ENCODE measurements around the gene ETHE1. TPM values are rescaled to one million over a fixed set of nuclear protein-coding genes. Genes with fewer than 3 reads are reported as not detected.

ETHE1 gene
- total RNA-seq, 1 donor, result 78.2 TPM

DNA sequence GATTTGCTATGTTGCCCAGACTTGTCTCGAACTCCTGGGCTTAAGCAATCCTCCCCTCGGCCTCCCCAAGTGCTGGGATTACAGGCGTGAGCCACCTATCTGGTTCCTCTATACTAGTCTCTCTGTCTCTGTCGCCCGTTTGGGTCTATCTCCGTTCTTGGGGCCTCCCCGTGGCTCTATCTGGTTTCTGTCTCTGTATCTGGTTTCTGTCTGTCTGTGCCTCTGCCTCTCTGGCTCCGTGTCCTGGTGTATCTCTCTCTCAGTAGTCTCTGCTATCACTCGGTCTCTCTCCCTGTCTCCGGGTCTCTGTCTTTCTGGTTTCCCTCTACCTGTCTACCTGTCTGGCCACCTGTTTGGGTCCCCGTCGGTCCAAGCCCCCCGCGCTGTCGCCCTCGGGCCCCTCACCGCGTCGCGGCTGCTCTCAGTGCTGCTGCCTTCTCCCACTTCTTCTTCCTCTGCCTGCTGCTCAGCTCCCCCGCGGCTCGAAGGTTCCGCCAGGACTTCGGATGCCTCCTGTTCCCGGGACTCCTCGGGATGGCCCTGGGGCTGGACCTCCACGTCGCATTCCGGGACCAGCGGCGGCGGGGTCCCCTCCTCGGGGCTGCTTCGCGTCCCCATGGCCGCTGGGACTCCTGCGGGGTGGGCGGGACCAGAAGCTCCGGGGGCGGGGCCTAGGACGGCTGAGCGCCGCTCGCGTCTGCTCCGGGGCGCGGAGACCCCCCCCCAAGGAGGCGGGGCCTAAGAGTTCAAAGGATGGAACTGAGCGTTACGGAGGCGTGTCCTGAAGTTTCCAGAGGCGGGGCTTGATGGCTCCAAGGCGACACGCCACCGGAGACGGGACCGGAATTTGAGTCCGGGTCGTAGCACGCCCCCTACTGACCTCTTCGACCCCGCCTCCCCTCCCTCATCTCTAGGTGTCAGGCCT lies 23.2 kb downstream of the ETHE1 start:
- H3K4me3 ChIP-seq (ENCODE audit: low read depth, low read length), result peak overlapping the region; percentile 94
- TF ChIP-seq, protein P1, sequence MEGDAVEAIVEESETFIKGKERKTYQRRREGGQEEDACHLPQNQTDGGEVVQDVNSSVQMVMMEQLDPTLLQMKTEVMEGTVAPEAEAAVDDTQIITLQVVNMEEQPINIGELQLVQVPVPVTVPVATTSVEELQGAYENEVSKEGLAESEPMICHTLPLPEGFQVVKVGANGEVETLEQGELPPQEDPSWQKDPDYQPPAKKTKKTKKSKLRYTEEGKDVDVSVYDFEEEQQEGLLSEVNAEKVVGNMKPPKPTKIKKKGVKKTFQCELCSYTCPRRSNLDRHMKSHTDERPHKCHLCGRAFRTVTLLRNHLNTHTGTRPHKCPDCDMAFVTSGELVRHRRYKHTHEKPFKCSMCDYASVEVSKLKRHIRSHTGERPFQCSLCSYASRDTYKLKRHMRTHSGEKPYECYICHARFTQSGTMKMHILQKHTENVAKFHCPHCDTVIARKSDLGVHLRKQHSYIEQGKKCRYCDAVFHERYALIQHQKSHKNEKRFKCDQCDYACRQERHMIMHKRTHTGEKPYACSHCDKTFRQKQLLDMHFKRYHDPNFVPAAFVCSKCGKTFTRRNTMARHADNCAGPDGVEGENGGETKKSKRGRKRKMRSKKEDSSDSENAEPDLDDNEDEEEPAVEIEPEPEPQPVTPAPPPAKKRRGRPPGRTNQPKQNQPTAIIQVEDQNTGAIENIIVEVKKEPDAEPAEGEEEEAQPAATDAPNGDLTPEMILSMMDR (IDR thresholded peaks at IDR 0.05; ENCODE audit: insufficient read depth, low read length), result no peak
- DNase-seq (ENCODE audit: low read depth), result peak; percentile 82

DNA sequence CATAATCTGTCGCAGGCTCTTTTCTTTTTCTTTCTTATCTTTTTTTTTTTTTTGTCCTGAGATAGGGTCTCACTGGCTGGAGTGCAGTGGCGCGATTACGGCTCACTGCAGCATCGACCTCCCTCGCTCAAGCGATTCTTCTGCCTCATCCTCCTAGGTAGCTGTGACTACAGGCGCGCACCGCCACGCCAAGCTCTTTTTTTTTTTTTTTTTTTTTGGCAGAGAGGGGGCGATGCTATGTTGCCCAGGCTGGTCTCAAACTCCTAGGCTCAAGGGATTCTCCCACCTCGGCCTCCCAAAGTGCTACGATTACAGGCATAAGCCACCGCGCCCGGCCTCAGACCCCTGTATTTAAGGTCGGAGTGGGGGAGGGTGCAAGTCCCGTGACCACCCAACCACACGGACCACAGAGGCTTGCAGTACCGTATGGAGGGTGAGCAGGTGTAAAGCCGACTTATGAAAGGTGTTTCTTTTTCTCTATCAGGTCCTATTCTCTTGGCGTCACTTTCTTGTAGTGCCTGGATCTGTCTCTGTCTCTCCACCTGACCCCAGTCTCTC lies 24.5 kb downstream of the ETHE1 start:
- TF ChIP-seq, protein P1 (IDR thresholded peaks at IDR 0.05; ENCODE audit: insufficient read depth, low read length), result no peak
- no peak for DNase-seq (ENCODE audit: low read depth)
- H3K4me3 ChIP-seq (ENCODE audit: low read depth, low read length), result peak overlapping the region; percentile 94

DNA sequence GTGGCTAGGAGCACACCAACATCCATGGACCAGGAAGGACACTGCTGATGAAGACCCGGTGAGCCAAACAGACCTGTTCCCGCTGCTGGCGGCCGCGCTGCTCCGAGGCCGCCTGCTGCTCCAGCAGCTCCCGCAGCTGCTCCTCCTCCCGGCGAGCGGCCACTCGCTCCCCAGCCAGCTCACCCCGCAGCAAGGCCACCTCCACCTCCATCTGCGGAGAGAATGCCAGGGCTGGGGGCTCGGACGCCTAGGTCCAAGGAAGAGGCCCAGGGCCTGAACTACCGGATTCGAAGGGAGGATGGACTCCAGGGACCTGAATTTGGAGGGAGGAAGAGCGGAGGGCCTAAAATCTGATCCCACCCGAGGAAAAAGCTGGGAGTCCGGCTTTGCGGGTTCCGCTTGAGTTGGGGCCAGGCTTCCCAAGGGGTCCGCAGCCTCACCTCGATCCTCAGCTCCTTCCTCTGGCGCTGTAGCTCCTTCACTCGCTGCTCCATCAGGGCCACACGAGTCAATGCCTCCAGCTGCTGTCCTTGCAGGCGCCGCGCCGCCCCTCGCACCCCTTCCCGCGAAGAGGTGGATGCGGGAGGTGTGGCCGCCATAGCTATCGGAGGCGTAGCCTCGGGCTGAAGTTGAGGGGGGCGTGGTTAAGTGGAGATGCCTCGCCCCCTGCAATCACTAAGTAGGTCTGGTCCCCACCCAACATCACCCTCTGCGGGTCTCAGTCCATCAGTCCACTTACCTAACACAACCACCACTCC lies 25.2 kb downstream of the ETHE1 start:
- no peak for DNase-seq (ENCODE audit: low read depth)
- TF ChIP-seq, protein P1 (IDR thresholded peaks at IDR 0.05; ENCODE audit: insufficient read depth, low read length), result no peak
- H3K4me3 ChIP-seq (ENCODE audit: low read depth, low read length), result no peak overlapping the region

DNA sequence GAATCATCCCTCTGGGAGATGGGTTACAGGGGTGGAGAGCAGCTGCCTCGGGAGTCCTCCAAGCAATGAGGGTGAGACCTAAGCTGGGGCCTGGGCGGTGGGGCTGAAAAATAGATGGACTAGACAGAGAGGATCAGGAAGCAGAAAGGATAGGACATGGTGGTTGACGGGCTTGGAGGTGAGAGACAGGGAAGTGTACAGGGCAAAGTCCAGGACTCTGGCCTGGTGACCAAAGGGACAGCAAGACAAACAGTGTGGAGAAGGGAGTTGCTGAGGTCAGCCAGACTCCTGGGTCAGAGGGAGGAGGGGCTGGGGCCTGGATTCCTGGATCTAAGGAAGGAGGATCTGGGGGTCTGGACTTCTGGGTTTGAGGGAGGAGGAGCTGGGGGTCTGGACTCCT lies 28.0 kb downstream of the ETHE1 start:
- no peak overlapping the region for H3K4me3 ChIP-seq (ENCODE audit: low read depth, low read length)

DNA sequence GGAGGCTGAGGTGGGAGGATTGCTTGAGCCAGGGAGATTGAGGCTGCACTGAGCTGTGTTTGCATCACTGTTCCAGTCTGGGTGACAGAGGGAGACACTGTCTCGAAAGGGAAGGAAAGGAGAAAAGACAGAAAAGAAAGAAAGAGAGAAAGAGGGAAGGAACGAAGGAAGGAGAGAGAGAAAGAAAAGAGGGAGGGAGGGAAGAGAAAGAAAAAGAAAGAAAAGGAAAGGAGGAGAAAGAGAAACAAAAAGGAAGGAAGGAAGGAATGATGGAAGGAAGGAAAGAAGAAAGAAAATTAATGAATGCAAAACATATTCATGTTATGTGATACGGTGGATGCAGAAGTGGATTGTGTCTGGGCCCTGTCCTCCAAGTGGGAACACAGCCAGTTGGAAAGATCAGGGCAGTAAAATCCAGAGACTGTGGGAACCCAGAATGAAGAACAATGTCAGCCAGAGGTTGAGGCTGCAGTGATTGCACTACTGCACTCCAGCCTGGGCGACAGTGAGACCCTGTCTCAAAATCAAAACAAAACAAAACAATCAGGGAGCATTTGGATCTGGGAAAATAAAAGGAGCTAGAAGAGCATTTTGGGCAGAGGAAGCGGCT lies 28.7 kb downstream of the ETHE1 start:
- H3K4me3 ChIP-seq (ENCODE audit: low read depth, low read length), result no peak overlapping the region
- TF ChIP-seq, protein P1 (IDR thresholded peaks at IDR 0.05; ENCODE audit: insufficient read depth, low read length), result no peak
- DNase-seq (ENCODE audit: low read depth), result no peak

More for the DNA sequence above, 28.0 kb downstream of the ETHE1 start:
- no peak for DNase-seq (ENCODE audit: low read depth)
- TF ChIP-seq, protein P1 (IDR thresholded peaks at IDR 0.05; ENCODE audit: insufficient read depth, low read length), result no peak

DNA sequence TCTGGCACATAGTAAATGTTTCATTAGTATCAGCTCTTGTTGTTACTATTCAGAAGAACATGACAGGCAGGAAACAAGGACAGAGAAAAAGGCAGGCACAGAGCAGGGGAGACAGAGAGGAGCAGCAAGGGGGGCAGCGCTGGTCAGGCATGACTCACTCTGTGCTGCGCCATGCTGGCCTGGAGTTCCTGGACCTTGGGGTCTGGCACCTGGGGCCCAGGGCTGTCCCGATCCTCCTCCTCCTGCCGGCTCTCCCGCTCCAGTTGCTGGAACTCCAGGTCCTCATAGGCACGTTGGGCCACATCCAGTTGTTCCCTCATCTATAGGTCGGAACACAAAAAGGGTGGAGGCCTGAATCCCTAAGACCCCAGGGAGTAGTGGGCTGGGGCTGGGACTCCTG lies 30.0 kb downstream of the ETHE1 start:
- no peak for DNase-seq (ENCODE audit: low read depth)
- TF ChIP-seq, protein P1 (IDR thresholded peaks at IDR 0.05; ENCODE audit: insufficient read depth, low read length), result no peak

More for the DNA sequence above, 30.0 kb downstream of the ETHE1 start:
- no peak overlapping the region for H3K4me3 ChIP-seq (ENCODE audit: low read depth, low read length)
